ENCODE data around the gene RPP14.

GRCh38 chr3:58271901-58272501 is 34.0 kb upstream of the RPP14 start:
- TF ChIP-seq POLR2AphosphoS5 (IDR thresholded peaks at IDR 0.05; ENCODE audit: low read depth, low read length) = no peak
- peak; percentile 26 for TF ChIP-seq YY1 (IDR thresholded peaks at IDR 0.05; ENCODE audit: extremely low read depth, insufficient replicate concordance, low read depth, low read length)
- TF ChIP-seq CTCF (IDR thresholded peaks at IDR 0.05 in 2 of 3, conservative IDR thresholded peaks at IDR 0.05 in 1 of 3; ENCODE audit: borderline replicate concordance in 1 of 3, insufficient read depth in 1 of 3, low read depth in 2 of 3, low read length in 2 of 3) = no peak
- peak; percentile 88 for TF ChIP-seq CEBPB (IDR thresholded peaks at IDR 0.05; ENCODE audit: low read depth)
- TF ChIP-seq EGR1 (IDR thresholded peaks at IDR 0.05; ENCODE audit: low read depth) = peak; percentile 23; the same call in 1 of the 2 replicates
- peak; percentile 88 for TF ChIP-seq FOSL1 (IDR thresholded peaks at IDR 0.05; ENCODE audit: low read depth)
- TF ChIP-seq SP1 (IDR thresholded peaks at IDR 0.05; ENCODE audit: low read depth) = peak; percentile 78; the same call in 1 of the 2 replicates
- no peak for TF ChIP-seq EZH2 (IDR thresholded peaks at IDR 0.05)
- TF ChIP-seq TCF7L2 (IDR thresholded peaks at IDR 0.05; ENCODE audit: borderline replicate concordance, extremely low read depth, insufficient read depth, insufficient read length) = no peak
- TF ChIP-seq JUND (IDR thresholded peaks at IDR 0.05) = peak; percentile 93
- 0 out of 2 replicates have a peak, but pooled peaks have one; percentile 29 for TF ChIP-seq SRF (IDR thresholded peaks at IDR 0.05; ENCODE audit: low read depth)
- TF ChIP-seq RAD21 (IDR thresholded peaks at IDR 0.05; ENCODE audit: low read depth) = no peak

Data from HCT116 (cell line).